OCI-LY1 (cell line): Measurements from ENCODE around the gene ITGA7.

Source experiments
- EZH2 ChIP-seq: fragments of 200-600 bp; sonication (generic), shearing (Covaris generic); IDR thresholded peaks from 2 replicates; pipeline ENCODE4 v1.8.0; 2017; ENCODE audit warnings: borderline replicate concordance, mixed run types, mild to moderate bottlenecking, antibody characterized with exemption, low read length, moderate library complexity, mixed read lengths
- TF ChIP-seq, protein P1 (sequence below): fragments of 200-600 bp; sonication (generic), shearing (Covaris generic); IDR thresholded peaks from 2 replicates; pipeline ENCODE4 v1.5.1; 2017; ENCODE audit warnings: mild to moderate bottlenecking, antibody characterized with exemption, low read length, moderate library complexity, mixed read lengths

DNA sequence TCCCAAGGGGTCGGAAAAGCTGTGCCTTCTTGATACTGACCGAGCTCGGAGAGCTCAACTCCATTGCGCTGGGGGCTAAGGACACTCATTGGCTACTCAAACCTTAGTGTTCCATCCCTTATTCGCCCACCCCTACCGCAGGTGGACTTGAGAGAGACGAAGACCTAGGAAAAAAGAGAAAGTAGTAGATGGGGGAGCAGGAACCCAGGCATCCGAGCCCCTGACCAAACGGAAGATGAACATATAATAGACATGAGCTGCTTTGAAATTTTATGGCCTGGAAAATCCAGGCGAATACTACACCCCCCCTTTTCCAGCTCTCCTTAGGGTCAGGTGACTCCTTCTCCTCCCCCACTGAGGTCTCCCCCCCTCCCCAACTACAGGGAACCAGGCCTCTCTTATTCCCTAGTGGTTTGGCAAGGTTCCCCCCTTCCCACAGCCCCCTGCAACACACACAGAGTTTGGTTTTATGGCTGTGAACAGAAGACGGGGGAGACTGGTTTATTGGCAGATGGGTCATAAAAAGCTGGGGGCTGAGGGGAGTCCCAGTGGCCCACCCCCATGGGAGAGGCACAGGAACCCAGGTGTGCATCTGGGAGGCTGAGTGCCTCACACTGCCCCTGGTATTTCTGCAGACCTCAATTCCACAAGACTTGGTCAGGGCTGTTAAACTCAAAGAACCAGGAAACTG, 36.8 kb upstream of the ITGA7 start:
- TF ChIP-seq, protein P1, sequence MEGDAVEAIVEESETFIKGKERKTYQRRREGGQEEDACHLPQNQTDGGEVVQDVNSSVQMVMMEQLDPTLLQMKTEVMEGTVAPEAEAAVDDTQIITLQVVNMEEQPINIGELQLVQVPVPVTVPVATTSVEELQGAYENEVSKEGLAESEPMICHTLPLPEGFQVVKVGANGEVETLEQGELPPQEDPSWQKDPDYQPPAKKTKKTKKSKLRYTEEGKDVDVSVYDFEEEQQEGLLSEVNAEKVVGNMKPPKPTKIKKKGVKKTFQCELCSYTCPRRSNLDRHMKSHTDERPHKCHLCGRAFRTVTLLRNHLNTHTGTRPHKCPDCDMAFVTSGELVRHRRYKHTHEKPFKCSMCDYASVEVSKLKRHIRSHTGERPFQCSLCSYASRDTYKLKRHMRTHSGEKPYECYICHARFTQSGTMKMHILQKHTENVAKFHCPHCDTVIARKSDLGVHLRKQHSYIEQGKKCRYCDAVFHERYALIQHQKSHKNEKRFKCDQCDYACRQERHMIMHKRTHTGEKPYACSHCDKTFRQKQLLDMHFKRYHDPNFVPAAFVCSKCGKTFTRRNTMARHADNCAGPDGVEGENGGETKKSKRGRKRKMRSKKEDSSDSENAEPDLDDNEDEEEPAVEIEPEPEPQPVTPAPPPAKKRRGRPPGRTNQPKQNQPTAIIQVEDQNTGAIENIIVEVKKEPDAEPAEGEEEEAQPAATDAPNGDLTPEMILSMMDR = no peak
- TF ChIP-seq EZH2 = no peak
